Fibroblast of gingiva (primary cell): ENCODE data around the gene TERT.

Source experiments
- DNase-seq: peaks from one replicate; pipeline ENCODE4 v3.0.0-alpha.2; 2011; ENCODE audit warnings: low read depth

Gene TERT

DNA sequence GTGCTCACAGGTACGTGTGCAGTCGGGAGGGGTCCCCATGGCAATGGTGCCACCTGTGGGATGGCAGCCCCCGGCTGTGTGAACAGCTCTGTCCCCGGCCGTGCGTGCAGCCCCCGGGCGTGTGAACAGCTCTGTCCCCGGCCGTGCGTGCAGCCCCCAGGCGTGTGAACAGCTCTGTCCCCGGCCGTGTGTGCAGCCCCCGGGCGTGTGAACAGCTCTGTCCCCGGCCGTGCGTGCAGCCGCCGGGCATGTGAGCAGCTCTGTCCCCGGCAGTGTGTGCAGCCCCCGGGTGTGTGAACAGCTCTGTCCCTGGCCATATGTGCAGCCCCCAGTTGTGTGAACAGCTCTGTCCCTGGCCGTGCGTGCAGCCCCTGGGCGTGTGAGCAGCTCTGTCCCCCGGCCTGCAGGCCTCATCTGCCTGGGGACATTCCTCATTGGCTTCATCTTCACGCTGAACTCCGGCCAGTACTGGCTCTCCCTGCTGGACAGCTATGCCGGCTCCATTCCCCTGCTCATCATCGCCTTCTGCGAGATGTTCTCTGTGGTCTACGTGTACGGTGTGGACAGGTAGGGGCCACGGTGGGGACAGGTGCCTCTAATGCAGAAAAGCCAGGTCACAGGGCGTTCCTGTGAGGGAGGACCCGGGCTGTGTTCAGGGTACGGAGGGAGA, 75.6 kb downstream of the TERT start:
- DNase-seq: no peak

DNA sequence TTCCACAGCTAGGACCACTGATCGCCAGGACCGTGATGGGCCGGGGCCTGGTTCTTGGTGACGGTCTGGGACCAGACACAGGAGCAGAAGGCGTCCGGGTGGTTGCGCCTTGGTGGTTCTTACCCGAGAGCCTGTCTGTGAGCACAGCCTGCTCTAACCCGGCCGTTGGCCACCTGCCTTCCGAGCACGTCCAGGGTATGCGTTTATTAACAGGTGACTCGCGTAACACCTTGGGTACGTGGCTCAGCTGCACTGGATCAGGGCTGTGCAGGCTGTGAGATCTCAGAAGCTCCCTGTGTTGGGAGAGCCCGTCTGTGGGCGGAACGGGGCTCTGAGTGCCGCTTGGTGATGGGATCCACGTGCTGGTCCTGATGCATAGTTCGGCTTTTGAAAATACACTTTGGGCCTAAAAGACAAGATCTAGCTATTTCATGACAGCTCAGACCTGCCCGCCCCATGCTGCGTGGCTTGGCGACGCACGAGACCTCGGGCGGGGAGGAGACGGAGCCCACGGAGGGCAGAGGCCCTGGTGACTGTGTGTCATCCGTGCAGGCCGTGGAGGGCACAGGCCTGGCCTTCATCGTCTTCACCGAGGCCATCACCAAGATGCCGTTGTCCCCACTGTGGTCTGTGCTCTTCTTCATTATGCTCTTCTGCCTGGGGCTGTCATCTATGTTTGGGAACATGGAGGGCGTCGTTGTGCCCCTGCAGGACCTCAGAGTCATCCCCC, 76.4 kb downstream of the TERT start:
- DNase-seq: no peak

DNA sequence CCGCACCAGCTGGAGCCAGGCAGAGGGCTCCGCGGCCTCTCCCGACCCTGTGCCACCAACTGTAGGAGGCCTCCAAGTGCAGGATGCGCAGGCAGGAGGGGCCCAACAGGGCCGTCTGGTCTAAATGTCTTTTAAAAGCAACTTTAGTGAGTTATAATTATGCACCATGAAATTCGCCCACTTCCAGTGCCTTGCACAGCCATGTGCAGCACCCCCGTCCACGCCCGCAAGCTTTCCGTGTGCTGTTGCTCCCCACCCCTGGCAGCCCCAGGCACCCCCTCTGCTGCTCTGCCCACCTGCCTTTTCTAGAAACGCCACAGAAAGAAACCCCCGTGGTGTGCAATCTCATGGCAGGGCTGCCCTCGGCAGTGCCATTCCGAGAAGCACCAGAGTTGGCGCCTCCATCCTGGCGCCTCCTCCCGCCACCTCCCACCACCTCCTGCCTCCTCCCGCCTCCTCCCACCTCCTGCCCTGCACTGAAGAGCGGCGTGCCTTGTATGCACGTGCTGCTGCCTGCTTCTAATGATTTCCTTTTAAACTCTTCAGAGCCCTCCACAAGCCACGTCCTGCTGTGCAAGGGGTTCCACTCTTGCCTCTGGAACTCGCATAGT, 77.2 kb downstream of the TERT start:
- DNase-seq: no peak

DNA sequence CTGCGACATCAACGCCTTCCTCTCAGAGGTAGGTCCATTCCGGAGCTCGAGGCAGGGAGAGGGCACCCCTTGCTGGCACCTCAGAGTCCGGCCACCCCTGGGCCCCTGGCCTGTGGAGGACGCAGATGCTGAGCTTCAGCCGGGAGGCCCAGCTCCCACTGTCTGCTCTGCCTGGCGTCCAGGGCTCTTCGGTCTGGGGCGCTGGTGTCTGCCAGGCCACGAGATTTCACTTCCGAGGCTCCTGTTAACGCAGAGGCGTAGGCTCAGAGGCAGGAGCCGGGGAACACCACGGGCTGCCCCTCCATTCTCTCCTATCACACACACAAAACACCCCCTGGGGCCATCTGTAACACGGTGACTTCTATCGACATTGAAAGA, 78.0 kb downstream of the TERT start:
- DNase-seq: no peak

DNA sequence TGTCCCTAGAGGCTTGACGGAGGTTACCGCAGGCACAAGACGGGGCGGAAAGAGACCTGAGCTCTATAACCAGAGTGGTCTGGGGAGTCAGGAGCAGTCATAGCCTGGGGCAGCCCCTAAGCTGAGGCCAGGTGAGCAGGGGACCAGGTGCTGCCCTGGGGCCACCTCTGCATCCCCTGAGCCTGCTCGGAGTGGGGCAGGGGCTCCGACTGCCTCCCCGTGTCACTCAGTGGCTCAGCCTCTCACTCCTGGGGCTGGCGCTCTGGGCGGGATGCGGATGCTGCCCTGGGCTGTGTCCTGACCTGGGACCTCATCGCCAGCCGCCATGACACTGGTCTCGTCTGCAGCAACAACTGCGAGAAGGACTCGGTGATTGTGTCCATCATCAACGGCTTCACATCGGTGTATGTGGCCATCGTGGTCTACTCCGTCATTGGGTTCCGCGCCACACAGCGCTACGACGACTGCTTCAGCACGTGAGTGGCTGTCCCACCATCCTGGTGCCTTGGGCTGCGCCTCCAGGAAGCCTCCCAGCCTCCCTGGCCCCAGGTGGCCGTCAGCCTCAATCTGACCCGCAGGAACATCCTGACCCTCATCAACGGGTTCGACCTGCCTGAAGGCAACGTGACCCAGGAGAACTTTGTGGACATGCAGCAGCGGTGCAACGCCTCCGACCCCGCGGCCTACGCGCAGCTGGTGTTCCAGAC, 78.5 kb downstream of the TERT start:
- DNase-seq: no peak

DNA sequence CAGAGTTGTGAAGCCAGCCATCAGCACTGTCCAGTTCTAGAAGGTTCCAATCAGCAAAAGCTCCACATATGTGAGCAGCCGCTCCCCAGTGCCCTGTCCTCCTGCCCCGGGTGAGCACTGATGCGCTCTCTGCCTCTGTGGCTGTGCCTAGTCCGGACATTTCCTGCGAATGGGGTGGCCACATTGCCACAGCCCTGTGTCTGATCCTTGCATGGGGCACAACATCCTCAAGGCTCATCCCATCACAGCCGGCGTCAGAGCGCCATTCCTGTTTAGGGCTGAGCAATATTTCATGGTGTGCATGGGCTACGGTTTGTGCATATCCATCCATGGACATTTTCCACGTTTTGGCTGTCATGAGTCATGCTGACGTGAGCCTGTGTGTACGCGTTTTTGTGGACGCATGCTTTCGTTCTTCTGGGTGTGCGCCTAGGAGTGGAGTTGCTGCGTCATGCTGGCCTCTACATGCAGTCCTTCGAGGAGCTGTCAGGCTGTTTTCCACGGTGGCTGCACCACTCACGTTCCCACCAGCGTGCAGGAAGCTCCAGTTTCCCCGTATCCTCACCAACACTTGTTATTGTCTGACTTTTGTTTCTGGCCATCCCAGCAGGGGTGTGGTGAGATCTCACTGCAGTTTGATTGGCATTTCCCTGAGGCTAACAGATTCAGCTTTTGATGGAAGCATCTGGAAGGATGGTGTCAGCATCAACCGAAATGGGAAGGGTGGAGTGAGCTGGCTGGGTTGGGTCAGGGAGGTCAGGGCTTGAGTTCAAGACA, 79.4 kb downstream of the TERT start:
- DNase-seq: no peak

DNA sequence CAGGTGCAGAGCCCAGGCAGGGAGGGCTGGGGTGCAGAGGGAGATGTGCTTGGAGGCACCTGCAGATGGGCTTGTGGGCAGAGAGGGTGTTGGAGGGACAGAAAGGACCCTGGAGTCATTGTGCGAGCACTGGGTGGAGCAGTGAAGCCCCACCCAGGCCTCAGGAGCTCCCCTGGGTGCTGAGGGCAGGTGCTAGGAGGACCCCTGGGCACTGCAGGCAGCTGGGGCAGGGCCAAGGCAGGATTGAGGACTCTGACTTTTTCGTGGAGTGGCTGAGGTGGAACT, 80.0 kb downstream of the TERT start:
- DNase-seq: no peak

DNA sequence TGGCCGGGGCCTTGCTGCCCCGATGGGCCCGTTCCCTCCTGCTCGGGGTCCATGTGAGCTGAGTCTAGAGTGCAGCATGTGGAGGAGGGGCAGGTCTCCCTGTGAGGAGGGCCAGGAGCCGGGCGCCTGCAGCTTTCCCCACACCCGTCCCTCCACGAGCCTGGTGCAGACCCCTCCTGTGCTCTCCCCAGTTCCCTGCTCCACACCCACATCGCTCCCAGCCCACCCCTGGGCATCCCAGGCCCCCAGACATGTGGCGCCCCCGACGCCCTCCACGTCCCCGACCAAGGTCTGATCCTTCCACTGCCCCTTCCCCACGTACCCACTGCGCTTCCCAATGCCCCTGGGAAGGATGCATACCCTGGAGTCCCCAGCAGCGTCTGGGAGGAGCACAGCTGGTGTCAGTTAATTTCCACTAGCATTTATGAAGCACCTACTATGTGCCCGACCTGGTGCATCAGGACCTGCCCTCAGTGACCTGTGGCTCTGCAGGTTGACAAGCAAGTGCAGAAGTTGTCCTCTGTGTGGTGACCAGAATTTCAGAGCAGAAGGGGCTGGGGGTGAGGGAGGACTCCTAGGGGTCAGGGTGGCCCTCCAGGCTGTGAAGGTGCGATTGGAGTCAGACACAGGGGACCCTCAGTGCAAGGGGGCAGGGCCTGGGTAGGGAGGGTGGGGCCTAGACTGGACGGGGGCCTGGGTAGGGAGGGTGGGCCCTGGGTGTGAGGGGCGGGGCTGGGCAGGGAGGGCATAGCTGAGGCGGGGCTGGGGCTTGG, 80.5 kb downstream of the TERT start:
- DNase-seq: no peak

DNA sequence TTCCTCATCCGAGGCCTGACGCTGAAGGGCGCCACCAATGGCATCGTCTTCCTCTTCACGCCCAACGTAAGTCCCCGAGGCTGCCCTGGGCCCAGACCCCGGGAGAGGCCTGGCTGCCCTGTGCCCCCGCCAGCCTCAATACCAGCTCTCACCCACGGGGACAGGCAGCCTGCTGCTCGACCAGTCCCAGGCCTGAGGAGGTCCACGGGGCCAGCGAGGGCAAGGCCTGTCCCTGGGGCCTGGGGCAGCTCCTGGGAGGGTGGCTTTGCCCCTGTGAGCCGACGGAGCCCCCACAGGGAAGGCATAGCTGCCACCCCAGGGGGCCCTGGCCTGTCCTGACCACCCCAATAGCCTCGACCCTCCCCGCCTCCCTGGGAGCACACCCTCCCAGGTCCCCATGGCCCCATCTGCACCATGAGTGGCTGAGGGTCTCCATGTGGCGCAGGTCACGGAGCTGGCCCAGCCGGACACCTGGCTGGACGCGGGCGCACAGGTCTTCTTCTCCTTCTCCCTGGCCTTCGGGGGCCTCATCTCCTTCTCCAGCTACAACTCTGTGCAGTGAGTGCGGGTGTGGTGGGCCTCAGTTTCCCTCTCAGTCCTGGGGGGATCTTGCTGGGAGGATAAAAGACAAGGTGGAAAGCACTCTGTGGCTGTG, 81.2 kb downstream of the TERT start:
- no peak for DNase-seq

DNA sequence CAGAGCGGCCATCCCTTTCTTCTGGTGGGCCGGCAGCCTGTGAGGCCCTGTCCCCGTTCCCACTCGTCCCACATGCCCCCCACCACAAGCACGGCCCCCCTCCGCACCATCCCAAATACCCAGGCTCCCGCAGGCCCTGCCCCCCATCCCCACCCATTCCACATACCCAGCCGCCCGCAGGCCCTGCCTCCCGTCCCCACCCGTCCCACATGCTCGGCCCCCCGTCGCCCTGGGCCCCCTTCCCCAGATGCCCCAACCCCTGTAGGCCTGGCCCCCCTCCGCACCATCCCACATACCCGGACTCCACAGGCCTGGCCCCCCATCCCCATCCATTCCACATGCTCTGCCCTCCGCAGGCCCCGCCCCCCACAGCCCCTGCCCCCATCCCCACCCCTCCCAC, 82.0 kb downstream of the TERT start:
- DNase-seq: no peak

DNA sequence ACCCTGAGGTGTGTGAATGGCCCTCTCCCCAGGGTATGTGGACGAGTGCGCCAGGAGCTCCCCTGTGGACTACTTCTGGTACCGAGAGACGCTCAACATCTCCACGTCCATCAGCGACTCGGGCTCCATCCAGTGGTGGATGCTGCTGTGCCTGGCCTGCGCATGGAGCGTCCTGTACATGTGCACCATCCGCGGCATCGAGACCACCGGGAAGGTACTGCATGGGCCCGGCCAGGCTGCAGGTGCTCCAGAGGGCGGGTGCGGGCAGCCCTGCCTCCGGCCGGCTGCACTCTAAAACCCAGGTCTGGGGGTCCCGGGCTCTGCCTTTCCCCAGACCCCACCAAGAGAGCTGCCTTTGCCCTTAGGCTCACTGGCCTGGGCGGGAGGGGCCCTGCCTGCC, 82.6 kb downstream of the TERT start:
- DNase-seq: no peak

DNA sequence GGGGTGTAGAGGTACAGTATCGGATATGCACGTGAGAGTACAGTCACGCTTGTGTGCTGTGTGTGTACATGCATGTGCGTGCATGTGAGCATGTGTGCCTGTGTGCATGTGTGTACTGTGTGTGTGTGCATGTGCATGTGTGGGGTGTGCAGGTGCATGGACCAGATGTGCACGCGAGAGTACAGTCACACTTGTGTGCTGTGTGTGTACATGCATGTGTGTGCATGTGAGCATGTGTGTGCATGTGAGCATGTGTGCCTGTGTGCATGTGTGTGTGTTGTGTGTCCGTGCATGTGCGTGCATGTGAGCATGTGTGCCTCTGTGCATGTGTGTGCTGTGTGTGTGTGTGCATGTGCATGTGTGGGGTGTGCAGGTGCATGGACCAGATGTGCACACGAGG, 83.2 kb downstream of the TERT start:
- DNase-seq: peak; percentile 4

DNA sequence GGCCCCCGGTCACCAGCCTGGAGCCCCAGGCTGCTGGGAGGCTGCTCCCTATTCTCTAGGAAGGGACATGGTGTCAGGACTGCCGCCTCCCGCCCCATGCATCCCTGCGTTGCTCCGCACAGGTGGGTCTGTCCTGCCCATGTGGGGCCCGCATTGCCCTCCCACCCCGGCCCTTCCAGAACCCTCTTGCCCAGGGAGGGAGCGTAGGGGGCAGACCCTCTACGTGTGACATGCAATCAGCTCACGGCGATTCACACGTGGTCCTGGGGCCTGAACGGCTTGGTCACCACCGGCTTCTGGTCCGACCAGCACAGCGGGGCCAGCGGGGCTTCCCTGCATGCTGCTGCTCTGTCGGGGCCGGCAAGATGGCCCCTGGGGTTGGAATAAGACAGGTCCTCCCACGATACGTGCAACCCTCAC, 84.0 kb downstream of the TERT start:
- no peak for DNase-seq

DNA sequence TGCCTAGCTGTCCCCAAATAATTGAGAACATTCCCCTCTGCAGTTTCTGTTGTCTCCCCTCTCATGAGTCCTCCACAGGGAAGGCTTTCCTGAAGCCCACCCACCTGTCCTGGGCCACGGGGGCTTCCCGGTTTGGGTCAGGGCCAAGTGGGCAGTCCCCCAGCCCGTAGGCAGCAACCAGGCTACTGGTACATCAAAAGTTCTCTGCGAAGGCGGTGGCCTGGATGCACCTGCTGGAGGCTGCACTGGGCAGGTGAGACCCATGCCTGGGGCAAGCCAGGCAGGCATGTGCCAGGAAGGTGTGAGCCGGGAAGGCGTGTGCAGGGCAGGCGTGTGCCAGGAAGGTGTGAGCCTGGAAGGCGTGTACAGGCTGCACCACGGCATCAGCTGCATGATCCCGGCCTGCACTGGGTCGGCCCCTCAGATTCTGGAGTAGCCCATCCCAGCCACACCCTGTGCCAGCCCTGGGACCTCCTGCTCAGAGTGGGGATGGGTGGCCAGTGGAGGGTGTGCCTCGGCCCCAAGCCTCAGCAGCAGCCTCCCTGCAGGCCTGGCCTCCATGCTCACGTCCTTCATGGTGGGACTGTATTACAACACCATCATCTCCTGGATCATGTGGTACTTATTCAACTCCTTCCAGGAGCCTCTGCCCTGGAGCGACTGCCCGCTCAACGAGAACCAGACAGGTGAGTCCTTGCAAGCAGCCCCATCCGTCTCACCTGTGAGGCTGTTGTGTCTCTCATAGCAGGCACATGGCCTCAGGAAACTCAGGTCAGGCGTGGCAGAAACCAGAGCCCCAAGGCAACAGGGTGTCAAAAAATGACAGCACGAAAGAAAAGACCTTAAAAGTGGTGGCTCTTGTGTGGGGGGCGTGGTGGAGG, 84.7 kb downstream of the TERT start:
- DNase-seq: no peak

DNA sequence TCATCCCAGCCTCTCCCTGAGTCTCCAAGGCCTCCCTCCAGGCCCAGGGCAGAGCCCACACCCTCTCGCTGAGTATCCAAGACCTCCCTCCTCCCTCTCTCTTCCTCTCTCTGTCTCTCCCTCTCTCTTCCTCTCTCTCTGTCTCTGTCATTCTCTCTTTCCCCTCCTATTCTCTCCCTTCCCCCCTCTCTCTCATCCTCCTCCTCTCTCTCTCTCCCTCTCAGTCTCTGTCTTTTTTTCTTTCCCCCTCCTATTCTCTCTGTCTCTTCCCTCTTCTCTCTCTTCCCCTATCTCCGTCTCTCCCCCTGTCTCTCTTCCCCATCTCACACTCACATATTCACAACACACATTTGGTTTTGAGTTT, 85.4 kb downstream of the TERT start:
- no peak for DNase-seq

DNA sequence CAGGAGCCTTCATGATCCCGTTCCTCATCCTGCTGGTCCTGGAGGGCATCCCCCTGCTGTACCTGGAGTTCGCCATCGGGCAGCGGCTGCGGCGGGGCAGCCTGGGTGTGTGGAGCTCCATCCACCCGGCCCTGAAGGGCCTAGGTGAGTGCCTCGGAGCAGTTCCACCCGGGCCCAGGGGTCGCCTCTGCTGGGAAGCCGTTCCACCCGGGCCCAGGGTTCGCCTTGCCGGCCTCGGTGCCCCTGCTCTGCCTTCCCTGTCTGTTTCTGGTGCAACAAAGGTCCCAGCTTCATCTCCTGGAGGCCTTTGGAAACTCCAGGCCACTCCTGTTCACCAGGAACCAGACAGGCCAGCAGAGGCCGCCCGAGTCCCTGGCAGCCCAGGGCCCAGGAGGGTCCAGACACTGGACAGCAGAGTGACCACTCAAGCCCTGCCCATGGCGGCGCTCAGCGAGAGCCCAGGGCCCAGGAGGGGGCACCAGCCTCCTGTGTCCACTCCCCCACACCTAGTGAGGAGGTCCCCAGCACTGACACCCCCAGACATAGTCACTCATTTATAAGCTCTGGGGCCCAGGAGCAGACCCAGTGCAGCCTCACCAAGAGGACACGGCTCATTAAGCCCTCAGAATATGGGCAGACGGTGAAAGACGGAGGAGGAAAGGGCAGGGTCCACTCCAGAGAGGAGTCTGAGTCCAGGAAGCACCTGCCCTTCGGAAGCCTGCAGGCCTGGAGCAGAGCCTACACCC, 86.0 kb downstream of the TERT start:
- DNase-seq: no peak

DNA sequence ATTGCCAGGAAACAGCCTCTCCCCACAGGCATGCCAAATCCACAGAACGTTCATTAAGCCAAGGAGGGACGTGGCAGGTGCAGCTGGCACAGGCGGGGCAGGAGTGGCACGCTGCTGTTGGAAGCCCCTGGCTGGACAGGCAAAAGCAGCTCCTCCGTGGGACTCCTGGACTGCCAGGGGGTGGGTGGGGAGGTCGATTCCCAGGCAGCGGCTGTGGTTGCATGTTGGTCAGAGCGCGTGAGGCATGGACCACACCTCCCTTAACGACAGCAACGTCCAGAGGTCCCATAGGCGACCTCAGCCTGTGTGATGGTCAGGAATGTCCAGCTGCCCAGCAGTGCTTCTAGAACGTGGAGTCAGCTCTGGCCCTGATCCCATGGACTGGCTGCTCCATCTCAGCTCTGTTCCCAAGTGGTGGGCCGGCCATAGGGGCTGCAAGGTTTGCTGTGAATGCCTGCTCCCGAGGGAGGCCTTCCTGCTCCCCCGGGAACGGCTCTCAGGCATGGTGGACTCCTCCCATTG, 86.6 kb downstream of the TERT start:
- no peak for DNase-seq

DNA sequence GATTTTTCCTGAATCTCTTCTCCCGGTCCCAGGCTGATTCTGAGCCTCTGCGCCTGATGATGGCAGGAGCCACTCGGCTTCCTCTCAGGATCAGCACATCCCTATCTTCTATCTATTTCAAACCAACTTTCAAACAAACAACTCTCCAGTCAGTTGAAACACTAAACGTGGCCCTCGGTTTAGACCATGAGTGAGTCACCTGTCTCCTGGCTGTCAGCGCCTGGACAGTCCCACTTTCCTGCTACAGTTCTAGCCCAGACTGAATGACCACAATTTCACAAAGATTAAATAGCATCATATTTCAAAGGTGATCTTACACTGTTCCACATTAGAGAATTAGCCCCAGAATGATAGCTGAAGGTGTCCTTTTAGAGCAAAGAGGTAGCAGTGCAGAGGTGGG, 87.3 kb downstream of the TERT start:
- DNase-seq: no peak
